ENCODE data around the gene EFL1.

The EFL1 gene

DNA sequence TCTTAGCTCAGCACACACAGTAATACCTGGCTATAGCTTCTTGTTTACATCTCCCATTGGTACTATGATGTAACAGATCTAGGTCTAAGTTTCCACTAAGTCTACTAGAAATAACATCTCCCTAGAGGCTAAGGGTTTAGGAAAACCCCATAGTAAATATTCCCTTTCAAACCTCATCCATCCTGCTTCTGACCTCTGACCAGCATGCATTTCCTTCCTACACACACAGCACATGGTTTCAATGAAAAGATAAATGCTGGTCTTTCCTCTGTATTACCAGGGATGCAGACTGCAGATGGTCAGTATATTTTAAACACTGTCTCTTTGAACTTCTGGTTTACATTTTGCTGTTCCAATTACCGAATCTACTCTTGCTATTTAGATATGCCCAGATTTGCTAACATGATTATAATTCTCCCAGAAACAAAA, 96.6 kb downstream of the EFL1 start:
- in situ Hi-C loops (cut with HindIII; ENCODE audit: low sequenced_read_pairs), result no loop called here
- no peak for DNase-seq (ENCODE audit: low read depth, low spot score)
- TF ChIP-seq, protein P1, sequence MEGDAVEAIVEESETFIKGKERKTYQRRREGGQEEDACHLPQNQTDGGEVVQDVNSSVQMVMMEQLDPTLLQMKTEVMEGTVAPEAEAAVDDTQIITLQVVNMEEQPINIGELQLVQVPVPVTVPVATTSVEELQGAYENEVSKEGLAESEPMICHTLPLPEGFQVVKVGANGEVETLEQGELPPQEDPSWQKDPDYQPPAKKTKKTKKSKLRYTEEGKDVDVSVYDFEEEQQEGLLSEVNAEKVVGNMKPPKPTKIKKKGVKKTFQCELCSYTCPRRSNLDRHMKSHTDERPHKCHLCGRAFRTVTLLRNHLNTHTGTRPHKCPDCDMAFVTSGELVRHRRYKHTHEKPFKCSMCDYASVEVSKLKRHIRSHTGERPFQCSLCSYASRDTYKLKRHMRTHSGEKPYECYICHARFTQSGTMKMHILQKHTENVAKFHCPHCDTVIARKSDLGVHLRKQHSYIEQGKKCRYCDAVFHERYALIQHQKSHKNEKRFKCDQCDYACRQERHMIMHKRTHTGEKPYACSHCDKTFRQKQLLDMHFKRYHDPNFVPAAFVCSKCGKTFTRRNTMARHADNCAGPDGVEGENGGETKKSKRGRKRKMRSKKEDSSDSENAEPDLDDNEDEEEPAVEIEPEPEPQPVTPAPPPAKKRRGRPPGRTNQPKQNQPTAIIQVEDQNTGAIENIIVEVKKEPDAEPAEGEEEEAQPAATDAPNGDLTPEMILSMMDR (IDR thresholded peaks at IDR 0.05; ENCODE audit: low read depth, low read length), result no peak
- no peak overlapping the region for H3K4me3 ChIP-seq (ENCODE audit: low read depth, low read length)

- TF ChIP-seq, protein P1 (IDR thresholded peaks at IDR 0.05; ENCODE audit: low read depth, low read length), result no peak
- in situ Hi-C loops (cut with HindIII; ENCODE audit: low sequenced_read_pairs), result no loop called here
- DNase-seq (ENCODE audit: low read depth, low spot score), result peak; percentile 98
- H3K4me3 ChIP-seq (ENCODE audit: low read depth, low read length), result no peak overlapping the region
Measured at GRCh38 chr15:82159922-82160321, 102.6 kb downstream of the EFL1 start.

- in situ Hi-C loops (cut with HindIII; ENCODE audit: low sequenced_read_pairs), result no loop called here
- no peak overlapping the region for H3K4me3 ChIP-seq (ENCODE audit: low read depth, low read length)
- no peak for DNase-seq (ENCODE audit: low read depth, low spot score)
- TF ChIP-seq, protein P1 (IDR thresholded peaks at IDR 0.05; ENCODE audit: low read depth, low read length), result no peak
Measured at GRCh38 chr15:82158811-82159210, 103.7 kb downstream of the EFL1 start.

GRCh38 chr15:82150645-82151044, 111.9 kb downstream of the EFL1 start:
- TF ChIP-seq, protein P1 (IDR thresholded peaks at IDR 0.05; ENCODE audit: low read depth, low read length), result no peak
- no peak overlapping the region for H3K4me3 ChIP-seq (ENCODE audit: low read depth, low read length)
- in situ Hi-C loops (cut with HindIII; ENCODE audit: low sequenced_read_pairs), result no loop called here
- DNase-seq (ENCODE audit: low read depth, low spot score), result no peak

DNA sequence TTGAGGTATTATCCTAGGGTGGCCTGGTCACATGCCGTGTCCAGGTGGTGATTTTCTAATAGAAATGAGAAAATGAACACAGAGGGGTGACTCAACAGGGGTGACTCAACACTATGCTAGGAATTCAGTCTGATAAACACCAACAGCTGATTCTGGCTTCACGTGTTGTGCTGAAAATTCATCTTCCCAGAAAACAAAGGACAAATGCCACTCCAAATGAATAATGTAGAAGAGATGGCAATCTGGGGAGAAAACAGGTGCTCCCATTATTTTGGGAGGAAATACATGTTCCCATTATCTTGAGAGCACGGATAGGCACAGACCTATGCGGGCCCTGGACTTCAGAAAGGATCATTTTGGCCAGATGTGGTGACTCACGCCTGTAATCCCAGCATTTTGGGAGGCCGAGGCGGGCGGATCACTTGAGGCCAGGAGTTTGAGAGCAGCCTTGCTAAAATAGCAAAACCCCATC, 115.5 kb downstream of the EFL1 start:
- TF ChIP-seq, protein P1 (IDR thresholded peaks at IDR 0.05; ENCODE audit: low read depth, low read length), result no peak
- in situ Hi-C loops (cut with HindIII; ENCODE audit: low sequenced_read_pairs), result no loop called here
- H3K4me3 ChIP-seq (ENCODE audit: low read depth, low read length), result no peak overlapping the region
- peak; percentile 77 for DNase-seq (ENCODE audit: low read depth, low spot score)

GRCh38 chr15:82146576-82146975, 116.0 kb downstream of the EFL1 start:
- TF ChIP-seq, protein P1 (IDR thresholded peaks at IDR 0.05; ENCODE audit: low read depth, low read length), result no peak
- in situ Hi-C loops (cut with HindIII; ENCODE audit: low sequenced_read_pairs), result no loop called here
- no peak overlapping the region for H3K4me3 ChIP-seq (ENCODE audit: low read depth, low read length)
- no peak for DNase-seq (ENCODE audit: low read depth, low spot score)

Measured in astrocyte of the spinal cord (primary cell).